ENCODE data around the gene PCSK9. TPM values are rescaled to one million over a fixed set of nuclear protein-coding genes. Genes with fewer than 3 reads are reported as not detected.

Gene PCSK9
- total and polyA plus RNA-seq, 3 donors from 2014 or later, result 1.1 to 1.9 (median 1.3) TPM

DNA sequence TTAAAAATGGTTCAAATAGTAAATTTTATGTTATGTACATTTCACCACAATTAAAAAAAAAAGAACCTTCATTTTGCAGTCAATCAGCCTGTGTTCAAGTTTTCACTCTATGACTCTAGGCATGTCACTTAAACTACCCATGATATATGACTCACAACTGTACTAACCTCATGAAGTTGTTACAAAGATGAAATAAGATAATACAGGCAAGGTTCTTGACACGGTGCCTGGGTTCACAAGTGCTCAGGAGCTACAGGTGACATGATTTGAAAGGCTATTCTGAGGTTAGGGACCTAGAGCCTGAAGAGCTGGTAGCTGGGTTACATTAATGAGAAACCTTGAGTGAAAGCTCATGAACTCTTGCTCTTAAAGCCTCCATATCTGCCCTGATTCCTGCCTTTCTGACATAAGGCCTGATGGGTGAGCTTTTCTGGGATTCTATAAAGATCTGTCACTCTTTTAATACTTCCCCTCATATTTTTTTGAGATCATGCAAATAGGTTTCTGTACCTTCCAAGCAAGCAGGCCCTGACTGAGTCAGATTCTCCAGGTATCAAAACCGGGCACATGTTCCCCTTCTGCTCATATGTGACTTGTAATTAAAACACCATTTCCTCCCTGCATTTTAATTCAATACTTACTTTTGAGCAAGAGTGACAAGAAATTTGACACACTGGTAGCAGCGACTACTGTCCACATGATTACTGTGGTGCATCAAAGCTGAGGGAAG, 34.0 kb downstream of the PCSK9 start:
- intact Hi-C loops (cut with DNase I; ENCODE audit: low total_unique reads), result no loop called here
- DNase-seq, result no peak
- Histone ChIP-seq H3K27me3 (no peaks in the 10 kb centered on the region), H3K4me1 (no peaks in the 10 kb centered on the region), H3K9me3 (no peaks in the 10 kb centered on the region), H3K36me3 (ENCODE audit: low read depth, missing control alignments) (no peaks in the 10 kb centered on the region), H3K27ac (no peak overlapping the region), H3K4me3 (no peak overlapping the region)
- TF ChIP-seq CTCF (IDR thresholded peaks at IDR 0.05), result no peak
- no peak for TF ChIP-seq POLR2A (IDR thresholded peaks at IDR 0.05)
- WGBS, 2 donors, result 88 to 94% methylated on average over 3 of the region's 3 CpGs

GRCh38 chr1:55074455-55074854, 35.1 kb downstream of the PCSK9 start:
- 93 to 95% methylated on average over 2 of the region's 2 CpGs for WGBS, 2 donors
- intact Hi-C loops (cut with DNase I; ENCODE audit: low total_unique reads), result no loop called here
- Histone ChIP-seq H3K27me3 (no peaks in the 10 kb centered on the region), H3K4me1 (no peaks in the 10 kb centered on the region), H3K27ac (no peak overlapping the region), H3K9me3 (no peaks in the 10 kb centered on the region), H3K4me3 (no peak overlapping the region), H3K36me3 (ENCODE audit: low read depth, missing control alignments) (no peaks in the 10 kb centered on the region)
- DNase-seq, result no peak
- TF ChIP-seq POLR2A (IDR thresholded peaks at IDR 0.05) (no peak), CTCF (IDR thresholded peaks at IDR 0.05) (no peak)

GRCh38 chr1:55076356-55076755, 37.0 kb downstream of the PCSK9 start:
- H3K27ac ChIP-seq, result no peak overlapping the region
- intact Hi-C loops (cut with DNase I; ENCODE audit: low total_unique reads), result no loop called here
- H3K9me3 ChIP-seq, result no peaks in the 10 kb centered on the region
- H3K4me3 ChIP-seq, result no peak overlapping the region
- no peaks in the 10 kb centered on the region for H3K27me3 ChIP-seq
- DNase-seq, result no peak
- no peaks in the 10 kb centered on the region for H3K4me1 ChIP-seq
- WGBS, 2 donors, result 78 to 79% methylated on average over 1 of the region's 1 CpG
- TF ChIP-seq POLR2A (IDR thresholded peaks at IDR 0.05), result no peak
- no peak for TF ChIP-seq CTCF (IDR thresholded peaks at IDR 0.05)
- no peaks in the 10 kb centered on the region for H3K36me3 ChIP-seq (ENCODE audit: low read depth, missing control alignments)

DNA sequence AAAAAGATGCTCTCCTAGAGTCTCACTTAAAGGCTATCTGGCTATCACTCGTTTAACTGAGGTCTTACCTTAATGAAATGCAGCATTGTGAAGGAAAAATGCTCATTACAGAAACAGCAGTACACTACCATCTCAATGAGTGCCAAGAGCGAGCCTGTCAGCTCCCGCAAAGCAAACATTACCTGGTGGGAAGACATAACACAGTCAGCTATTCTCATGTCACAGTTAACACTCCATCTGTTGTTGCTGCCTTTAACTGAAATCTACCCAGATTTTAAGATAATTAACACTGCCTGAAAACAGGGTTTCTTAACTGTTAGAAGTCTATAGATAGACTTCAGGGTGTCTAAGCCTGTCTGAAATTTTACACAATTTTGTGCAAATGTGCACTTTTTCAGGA, 39.1 kb downstream of the PCSK9 start:
- DNase-seq, result no peak
- H3K9me3 ChIP-seq, result no peaks in the 10 kb centered on the region
- H3K27me3 ChIP-seq, result no peaks in the 10 kb centered on the region
- no peak overlapping the region for H3K27ac ChIP-seq
- H3K36me3 ChIP-seq (ENCODE audit: low read depth, missing control alignments), result no peaks in the 10 kb centered on the region
- H3K4me1 ChIP-seq, result peaks cover 6% of the 10 kb centered on the region
- intact Hi-C loops (cut with DNase I; ENCODE audit: low total_unique reads), result no loop called here
- TF ChIP-seq POLR2A (IDR thresholded peaks at IDR 0.05), result no peak
- TF ChIP-seq CTCF (IDR thresholded peaks at IDR 0.05), result no peak
- H3K4me3 ChIP-seq, result no peak overlapping the region
- 86 to 91% methylated on average over 3 of the region's 3 CpGs for WGBS, 2 donors

GRCh38 chr1:55079651-55080050, 40.3 kb downstream of the PCSK9 start:
- 92 to 96% methylated on average over 7 of the region's 7 CpGs for WGBS, 2 donors
- Histone ChIP-seq H3K4me3 (no peak overlapping the region), H3K36me3 (ENCODE audit: low read depth, missing control alignments) (no peaks in the 10 kb centered on the region), H3K27me3 (no peaks in the 10 kb centered on the region), H3K27ac (no peak overlapping the region), H3K4me1 (peaks cover 6% of the 10 kb centered on the region), H3K9me3 (no peaks in the 10 kb centered on the region)
- TF ChIP-seq POLR2A (IDR thresholded peaks at IDR 0.05) (no peak), CTCF (IDR thresholded peaks at IDR 0.05) (no peak)
- intact Hi-C loops (cut with DNase I; ENCODE audit: low total_unique reads), result no loop called here
- DNase-seq, result no peak

All from testis (tissue), 3 donors.